ENCODE measurements around the gene TBCC.
A peak's percentile ranks its signal among the peaks of the same experiment; 100 is the strongest.

Gene TBCC

GRCh38 chr6:42746463-42747391, 824 bp upstream of the TBCC start:
- Histone ChIP-seq H3K4me2 (ENCODE audit: insufficient read depth, low read length) (peak overlapping the region; percentile 93), H3K9me3 (ENCODE audit: insufficient read depth, low read length, severe bottlenecking) (no peaks in the 10 kb centered on the region), H3K9ac (ENCODE audit: low read depth, low read length) (peak overlapping the region; percentile 70), H3K27ac (ENCODE audit: low read length) (peak overlapping the region; percentile 78), H3K27me3 (ENCODE audit: insufficient read depth, low read length, poor library complexity) (no peaks in the 10 kb centered on the region), H3K4me3 (ENCODE audit: low read depth in 1 of 2, low read length in 2 of 2) (peak overlapping the region; percentile 38 to 73), H3K79me2 (ENCODE audit: insufficient read depth, low read length) (peaks cover 21% of the 10 kb centered on the region), H3K4me1 (ENCODE audit: insufficient read depth, low read length) (peaks cover 36% of the 10 kb centered on the region), H2AFZ (ENCODE audit: low read depth, low read length) (peak overlapping the region; percentile 86), H3K36me3 (ENCODE audit: insufficient read depth, low read length) (peaks cover 3% of the 10 kb centered on the region; the same call in 1 of the 2 replicates), H4K20me1 (ENCODE audit: insufficient read depth, low read length) (peaks cover 18% of the 10 kb centered on the region)
- peak; percentile 59 for ATAC-seq (ENCODE audit: insufficient read depth, low read depth)
- DNase-seq, result peak; percentile 82
- TF ChIP-seq CTCF (IDR thresholded peaks at IDR 0.05; ENCODE audit: borderline replicate concordance, extremely low read depth, low read length, poor library complexity, severe bottlenecking) (no peak), EZH2 (IDR thresholded peaks at IDR 0.05; ENCODE audit: borderline replicate concordance, low read depth, low read length, severe bottlenecking) (no peak)

- peak; percentile 47 for DNase-seq
Observed at GRCh38 chr6:42745083-42745639, 742 bp downstream of the TBCC start.

DNA sequence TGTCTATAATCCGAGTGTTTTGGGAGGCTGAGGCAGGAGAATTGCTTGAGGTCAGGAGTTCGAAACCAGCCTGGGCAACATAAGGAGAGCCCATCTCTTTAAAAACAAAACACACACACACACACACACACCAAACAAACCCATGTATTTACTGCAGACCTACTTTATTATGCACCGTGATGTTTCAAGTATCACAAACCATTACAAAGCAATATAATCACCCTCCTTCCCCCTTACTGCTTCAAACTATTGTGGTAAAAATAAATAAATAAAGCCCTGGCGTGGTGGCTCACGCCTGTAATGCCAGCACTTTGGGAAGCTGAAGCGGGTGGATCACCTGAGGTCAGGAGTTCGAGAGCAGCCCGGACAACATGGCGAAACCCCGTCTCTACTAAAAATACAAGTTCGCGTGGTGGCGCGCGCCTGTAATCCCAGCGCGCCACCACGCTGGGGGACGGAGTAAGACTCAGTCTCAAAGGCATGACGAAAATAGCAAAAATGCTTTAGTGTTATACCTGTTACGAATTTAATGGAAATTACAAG, 1.5 kb downstream of the TBCC start:
- ATAC-seq (ENCODE audit: insufficient read depth, low read depth) (no peak), DNase-seq (no peak)
- H3K27ac ChIP-seq (ENCODE audit: low read length), result no peak overlapping the region; the same call in 1 of the 2 replicates

More at GRCh38 chr6:42745083-42745639, 742 bp downstream of the TBCC start:
- Histone ChIP-seq H3K4me3 (ENCODE audit: low read depth in 1 of 2, low read length in 2 of 2) (peak overlapping the region; percentile 80 to 97), H3K36me3 (ENCODE audit: insufficient read depth, low read length) (peaks cover 3% of the 10 kb centered on the region; the same call in 1 of the 2 replicates), H3K79me2 (ENCODE audit: insufficient read depth, low read length) (peaks cover 21% of the 10 kb centered on the region), H3K4me1 (ENCODE audit: insufficient read depth, low read length) (peaks cover 36% of the 10 kb centered on the region), H3K27me3 (ENCODE audit: insufficient read depth, low read length, poor library complexity) (no peaks in the 10 kb centered on the region), H3K4me2 (ENCODE audit: insufficient read depth, low read length) (peak overlapping the region; percentile 99), H3K9me3 (ENCODE audit: insufficient read depth, low read length, severe bottlenecking) (no peaks in the 10 kb centered on the region), H4K20me1 (ENCODE audit: insufficient read depth, low read length) (peaks cover 18% of the 10 kb centered on the region), H3K27ac (ENCODE audit: low read length) (peak overlapping the region; percentile 97), H2AFZ (ENCODE audit: low read depth, low read length) (peak overlapping the region; percentile 96; the same call in 1 of the 2 replicates), H3K9ac (ENCODE audit: low read depth, low read length) (peak overlapping the region; percentile 78)
- ATAC-seq (ENCODE audit: insufficient read depth, low read depth), result no peak
- no peak for TF ChIP-seq CTCF (IDR thresholded peaks at IDR 0.05; ENCODE audit: borderline replicate concordance, extremely low read depth, low read length, poor library complexity, severe bottlenecking)
- TF ChIP-seq EZH2 (IDR thresholded peaks at IDR 0.05; ENCODE audit: borderline replicate concordance, low read depth, low read length, severe bottlenecking), result no peak

More for the DNA sequence above, 1.5 kb downstream of the TBCC start:
- H2AFZ ChIP-seq (ENCODE audit: low read depth, low read length), result no peak overlapping the region
- H3K4me2 ChIP-seq (ENCODE audit: insufficient read depth, low read length), result peak overlapping the region; percentile 99
- H3K9me3 ChIP-seq (ENCODE audit: insufficient read depth, low read length, severe bottlenecking), result no peaks in the 10 kb centered on the region
- no peak for TF ChIP-seq EZH2 (IDR thresholded peaks at IDR 0.05; ENCODE audit: borderline replicate concordance, low read depth, low read length, severe bottlenecking)
- no peak for TF ChIP-seq CTCF (IDR thresholded peaks at IDR 0.05; ENCODE audit: borderline replicate concordance, extremely low read depth, low read length, poor library complexity, severe bottlenecking)
- H3K9ac ChIP-seq (ENCODE audit: low read depth, low read length), result peak overlapping the region; percentile 78
- peaks cover 36% of the 10 kb centered on the region for H3K4me1 ChIP-seq (ENCODE audit: insufficient read depth, low read length)
- no peaks in the 10 kb centered on the region for H3K27me3 ChIP-seq (ENCODE audit: insufficient read depth, low read length, poor library complexity)
- peaks cover 21% of the 10 kb centered on the region for H3K79me2 ChIP-seq (ENCODE audit: insufficient read depth, low read length)
- H3K36me3 ChIP-seq (ENCODE audit: insufficient read depth, low read length), result peaks cover 3% of the 10 kb centered on the region; the same call in 1 of the 2 replicates
- H4K20me1 ChIP-seq (ENCODE audit: insufficient read depth, low read length), result peaks cover 18% of the 10 kb centered on the region
- peak overlapping the region; percentile 80 to 97; a peak in 3 of 4 replicates for H3K4me3 ChIP-seq (ENCODE audit: low read depth in 1 of 2, low read length in 2 of 2)

Measured in DND-41 (cell line).